Measurements from ENCODE around the gene B3GLCT. TPM values are rescaled to one million over a fixed set of nuclear protein-coding genes. Genes with fewer than 3 reads are reported as not detected.

B3GLCT gene
- total RNA-seq, 1 experiment from 2014 or later = 3.9 TPM

GRCh38 chr13:31361673-31362072 is 161.9 kb downstream of the B3GLCT start:
- Histone ChIP-seq H3K4me3 (replicated peaks in 1 of 2; ENCODE audit: low read depth in 1 of 2, low read length in 2 of 2) (no peak overlapping the region), H3K9me3 (ENCODE audit: control insufficient read depth in 1 of 2, insufficient read depth in 1 of 2, low read depth in 1 of 2, low read length in 2 of 2) (no peaks in the 10 kb centered on the region), H3K27me3 (ENCODE audit: insufficient read depth, low read length) (no peaks in the 10 kb centered on the region), H3K4me1 (ENCODE audit: control insufficient read depth in 1 of 2, insufficient read depth in 2 of 2, low read length in 2 of 2) (no peaks in the 10 kb centered on the region), H3K27ac (ENCODE audit: low read depth, low read length) (no peak overlapping the region), H3K4me2 (ENCODE audit: low read length) (no peak overlapping the region), H2AFZ (ENCODE audit: low read depth, low read length, poor library complexity, severe bottlenecking) (no peak overlapping the region), H3K9ac (ENCODE audit: low read length) (no peak overlapping the region), H3K9me2 (ENCODE audit: insufficient read depth) (no peaks in the 10 kb centered on the region), H4K20me1 (ENCODE audit: insufficient read depth) (no peaks in the 10 kb centered on the region), H3K79me2 (ENCODE audit: insufficient read depth, low read length) (no peaks in the 10 kb centered on the region), H3K36me3 (ENCODE audit: control insufficient read depth in 1 of 2, insufficient read depth in 2 of 2, low read length in 2 of 2) (no peaks in the 10 kb centered on the region)
- ATAC-seq (no peak), DNase-seq (ENCODE audit: low read depth, low spot score) (no peak)
- RAD21 ChIA-PET (ENCODE audit: low non-redundant PET in 1 of 2, low total read pairs in 2 of 2, uncharacterized antibody in 2 of 2, unreplicated experiment in 2 of 2) = no interaction called here
- no peak for TF ChIP-seq RAD21 (IDR thresholded peaks at IDR 0.05; ENCODE audit: low read depth)
- TF ChIP-seq, protein P1, sequence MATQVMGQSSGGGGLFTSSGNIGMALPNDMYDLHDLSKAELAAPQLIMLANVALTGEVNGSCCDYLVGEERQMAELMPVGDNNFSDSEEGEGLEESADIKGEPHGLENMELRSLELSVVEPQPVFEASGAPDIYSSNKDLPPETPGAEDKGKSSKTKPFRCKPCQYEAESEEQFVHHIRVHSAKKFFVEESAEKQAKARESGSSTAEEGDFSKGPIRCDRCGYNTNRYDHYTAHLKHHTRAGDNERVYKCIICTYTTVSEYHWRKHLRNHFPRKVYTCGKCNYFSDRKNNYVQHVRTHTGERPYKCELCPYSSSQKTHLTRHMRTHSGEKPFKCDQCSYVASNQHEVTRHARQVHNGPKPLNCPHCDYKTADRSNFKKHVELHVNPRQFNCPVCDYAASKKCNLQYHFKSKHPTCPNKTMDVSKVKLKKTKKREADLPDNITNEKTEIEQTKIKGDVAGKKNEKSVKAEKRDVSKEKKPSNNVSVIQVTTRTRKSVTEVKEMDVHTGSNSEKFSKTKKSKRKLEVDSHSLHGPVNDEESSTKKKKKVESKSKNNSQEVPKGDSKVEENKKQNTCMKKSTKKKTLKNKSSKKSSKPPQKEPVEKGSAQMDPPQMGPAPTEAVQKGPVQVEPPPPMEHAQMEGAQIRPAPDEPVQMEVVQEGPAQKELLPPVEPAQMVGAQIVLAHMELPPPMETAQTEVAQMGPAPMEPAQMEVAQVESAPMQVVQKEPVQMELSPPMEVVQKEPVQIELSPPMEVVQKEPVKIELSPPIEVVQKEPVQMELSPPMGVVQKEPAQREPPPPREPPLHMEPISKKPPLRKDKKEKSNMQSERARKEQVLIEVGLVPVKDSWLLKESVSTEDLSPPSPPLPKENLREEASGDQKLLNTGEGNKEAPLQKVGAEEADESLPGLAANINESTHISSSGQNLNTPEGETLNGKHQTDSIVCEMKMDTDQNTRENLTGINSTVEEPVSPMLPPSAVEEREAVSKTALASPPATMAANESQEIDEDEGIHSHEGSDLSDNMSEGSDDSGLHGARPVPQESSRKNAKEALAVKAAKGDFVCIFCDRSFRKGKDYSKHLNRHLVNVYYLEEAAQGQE (IDR thresholded peaks at IDR 0.05; ENCODE audit: low read depth) = no peak
- no peak for TF ChIP-seq POLR2AphosphoS5 (IDR thresholded peaks at IDR 0.05; ENCODE audit: low read depth, low read length)
- no TSS peak for BruUV-seq (replicated peaks)
- POLR2A ChIA-PET = no interaction called here
- intact Hi-C loops (cut with micrococcal nuclease) = no loop called here
- CTCF ChIA-PET = no interaction called here

- Histone ChIP-seq H3K4me3 (replicated peaks in 1 of 2; ENCODE audit: low read depth in 1 of 2, low read length in 2 of 2) (no peak overlapping the region), H3K9me2 (ENCODE audit: insufficient read depth) (no peaks in the 10 kb centered on the region), H3K27me3 (ENCODE audit: insufficient read depth, low read length) (no peaks in the 10 kb centered on the region), H3K79me2 (ENCODE audit: insufficient read depth, low read length) (no peaks in the 10 kb centered on the region), H3K27ac (ENCODE audit: low read depth, low read length) (no peak overlapping the region), H3K9me3 (ENCODE audit: control insufficient read depth in 1 of 2, insufficient read depth in 1 of 2, low read depth in 1 of 2, low read length in 2 of 2) (no peaks in the 10 kb centered on the region), H3K9ac (ENCODE audit: low read length) (no peak overlapping the region), H2AFZ (ENCODE audit: low read depth, low read length, poor library complexity, severe bottlenecking) (no peak overlapping the region), H3K36me3 (ENCODE audit: control insufficient read depth in 1 of 2, insufficient read depth in 2 of 2, low read length in 2 of 2) (no peaks in the 10 kb centered on the region), H4K20me1 (ENCODE audit: insufficient read depth) (no peaks in the 10 kb centered on the region), H3K4me2 (ENCODE audit: low read length) (no peak overlapping the region), H3K4me1 (ENCODE audit: control insufficient read depth in 1 of 2, insufficient read depth in 2 of 2, low read length in 2 of 2) (no peaks in the 10 kb centered on the region)
- intact Hi-C loops (cut with micrococcal nuclease) = no loop called here
- BruUV-seq (replicated peaks) = no TSS peak
- ChIA-PET CTCF (no interaction called here), POLR2A (no interaction called here), RAD21 (ENCODE audit: low non-redundant PET in 1 of 2, low total read pairs in 2 of 2, uncharacterized antibody in 2 of 2, unreplicated experiment in 2 of 2) (no interaction called here)
- ATAC-seq (no peak), DNase-seq (ENCODE audit: low read depth, low spot score) (no peak)
- TF ChIP-seq, protein P1 (IDR thresholded peaks at IDR 0.05; ENCODE audit: low read depth) = no peak
- TF ChIP-seq ELF1 (IDR thresholded peaks at IDR 0.05; ENCODE audit: borderline replicate concordance, low read depth) (no peak), ZFX (IDR thresholded peaks at IDR 0.05) (no peak), EZH2 (IDR thresholded peaks at IDR 0.05) (no peak), CBX3 (IDR thresholded peaks at IDR 0.05; ENCODE audit: low read depth) (no peak), FOSL1 (IDR thresholded peaks at IDR 0.05; ENCODE audit: low read depth) (no peak), JUND (IDR thresholded peaks at IDR 0.05) (no peak), EZH2phosphoT487 (IDR thresholded peaks at IDR 0.05; ENCODE audit: borderline replicate concordance) (no peak), POLR2A (IDR thresholded peaks at IDR 0.05; ENCODE audit: borderline replicate concordance, extremely low read depth, insufficient read depth, insufficient read length) (no peak), CEBPB (IDR thresholded peaks at IDR 0.05; ENCODE audit: low read depth) (no peak), SP1 (IDR thresholded peaks at IDR 0.05; ENCODE audit: low read depth) (no peak)
These were observed 165.9 kb downstream of the B3GLCT start for GRCh38 chr13:31365630-31366029.

Data from HCT116 (cell line).